ENCODE measurements around the gene DDB1. TPM values are rescaled to one million over a fixed set of nuclear protein-coding genes. Genes with fewer than 3 reads are reported as not detected.
A peak's percentile ranks its signal among the peaks of the same experiment; 100 is the strongest.

Gene DDB1
- total RNA-seq, 1 experiment from 2014 or later, result 297 TPM

DNA sequence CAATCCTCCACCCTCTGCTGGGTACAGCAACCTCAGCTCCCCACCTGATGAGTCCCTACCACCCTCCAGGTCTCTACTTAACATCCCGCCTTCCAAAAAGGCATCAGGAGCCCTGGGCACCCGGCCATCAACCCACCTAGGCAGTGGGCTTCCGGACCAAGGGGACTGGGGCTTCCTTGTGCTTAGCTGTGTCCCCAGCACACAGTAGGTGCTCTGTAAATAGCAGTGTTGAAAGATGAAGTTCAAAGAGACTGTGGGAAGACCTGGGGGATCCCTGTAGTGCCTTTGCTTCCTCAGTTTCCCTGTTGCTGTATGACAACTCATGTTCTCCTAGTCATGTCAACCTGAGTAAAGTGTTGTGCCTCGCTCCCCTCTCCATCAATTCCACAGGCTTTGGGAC, 58.8 kb downstream of the DDB1 start:
- H3K4me2 ChIP-seq (ENCODE audit: insufficient read depth, insufficient read length, low read length), result no peak overlapping the region
- no peaks in the 10 kb centered on the region for H3K27me3 ChIP-seq (ENCODE audit: insufficient read depth, low read length)
- H2BK12ac ChIP-seq (ENCODE audit: insufficient read length, low read depth, low read length), result no peak overlapping the region
- Mint-ChIP-seq H3K27me3 (ENCODE audit: low read depth) (peaks cover 3% of the 10 kb centered on the region), H3K36me3 (ENCODE audit: insufficient read depth in 1 of 3, low read depth in 3 of 3) (peaks cover 0 to 51% (median 0%) of the 10 kb centered on the region in 3 experiments; a peak in 3 of 7 replicates), H3K9me3 (no peaks in the 10 kb centered on the region), H3K27ac (peak overlapping the region in 1 of 3 experiments; percentile 56; a peak in 1 of 7 replicates), H3K4me3 (no peak overlapping the region), H3K4me1 (peaks cover 5 to 14% of the 10 kb centered on the region in 2 experiments; a peak in 3 of 4 replicates)
- H3K27ac ChIP-seq (ENCODE audit: insufficient read length, low read depth, low read length), result no peak overlapping the region
- no peak overlapping the region for H3K4ac ChIP-seq (ENCODE audit: low read depth, low read length)
- H2AFZ ChIP-seq (ENCODE audit: low read length), result no peak overlapping the region
- no peak overlapping the region for H3K18ac ChIP-seq (ENCODE audit: insufficient read length, low read depth, low read length)
- H2BK15ac ChIP-seq (ENCODE audit: low read depth, low read length), result no peak overlapping the region
- no peak overlapping the region for H3K9ac ChIP-seq (ENCODE audit: extremely low read depth, insufficient read length, low read length)
- no peaks in the 10 kb centered on the region for H3K79me2 ChIP-seq (ENCODE audit: insufficient read depth, low read length)
- no CpG with 5 or more reads among the region's 4 CpGs for WGBS (ENCODE audit: extremely low coverage, insufficient read length, low lambda C conversion rate)
- no peaks in the 10 kb centered on the region for H4K20me1 ChIP-seq (ENCODE audit: control insufficient read depth, insufficient read depth, insufficient read length)
- no peak for DNase-seq
- TF ChIP-seq, protein P1, sequence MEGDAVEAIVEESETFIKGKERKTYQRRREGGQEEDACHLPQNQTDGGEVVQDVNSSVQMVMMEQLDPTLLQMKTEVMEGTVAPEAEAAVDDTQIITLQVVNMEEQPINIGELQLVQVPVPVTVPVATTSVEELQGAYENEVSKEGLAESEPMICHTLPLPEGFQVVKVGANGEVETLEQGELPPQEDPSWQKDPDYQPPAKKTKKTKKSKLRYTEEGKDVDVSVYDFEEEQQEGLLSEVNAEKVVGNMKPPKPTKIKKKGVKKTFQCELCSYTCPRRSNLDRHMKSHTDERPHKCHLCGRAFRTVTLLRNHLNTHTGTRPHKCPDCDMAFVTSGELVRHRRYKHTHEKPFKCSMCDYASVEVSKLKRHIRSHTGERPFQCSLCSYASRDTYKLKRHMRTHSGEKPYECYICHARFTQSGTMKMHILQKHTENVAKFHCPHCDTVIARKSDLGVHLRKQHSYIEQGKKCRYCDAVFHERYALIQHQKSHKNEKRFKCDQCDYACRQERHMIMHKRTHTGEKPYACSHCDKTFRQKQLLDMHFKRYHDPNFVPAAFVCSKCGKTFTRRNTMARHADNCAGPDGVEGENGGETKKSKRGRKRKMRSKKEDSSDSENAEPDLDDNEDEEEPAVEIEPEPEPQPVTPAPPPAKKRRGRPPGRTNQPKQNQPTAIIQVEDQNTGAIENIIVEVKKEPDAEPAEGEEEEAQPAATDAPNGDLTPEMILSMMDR (conservative IDR thresholded peaks at IDR 0.05), result no peak
- H4K91ac ChIP-seq (ENCODE audit: insufficient read length, low read depth, low read length), result no peak overlapping the region
- H3K9me3 ChIP-seq (ENCODE audit: control insufficient read depth, low read depth, low read length), result no peaks in the 10 kb centered on the region
- no peak overlapping the region for H2BK20ac ChIP-seq (ENCODE audit: low read depth, low read length, poor library complexity, severe bottlenecking)
- H2BK120ac ChIP-seq (ENCODE audit: low read depth, low read length, poor library complexity, severe bottlenecking), result no peak overlapping the region
- H3T11ph ChIP-seq (ENCODE audit: low read length), result no peak overlapping the region
- no peak overlapping the region for H3K14ac ChIP-seq (ENCODE audit: insufficient read depth, low read length)
- no peaks in the 10 kb centered on the region for H3K79me1 ChIP-seq (ENCODE audit: insufficient read depth, low read depth, low read length, poor library complexity, severe bottlenecking)
- H4K8ac ChIP-seq (replicated peaks; ENCODE audit: insufficient read length, low read depth, low read length), result no peak overlapping the region
- H3K4me1 ChIP-seq (ENCODE audit: insufficient read depth, low read length), result no peaks in the 10 kb centered on the region
- H4K5ac ChIP-seq (ENCODE audit: insufficient read length, low read depth, low read length), result no peak overlapping the region
- no peaks in the 10 kb centered on the region for H3K23me2 ChIP-seq (ENCODE audit: insufficient read length, low read depth, low read length, poor library complexity, severe bottlenecking)
- H3K56ac ChIP-seq (ENCODE audit: insufficient read length, low read depth, low read length), result no peak overlapping the region
- H2BK5ac ChIP-seq (ENCODE audit: insufficient read length, low read length), result no peak overlapping the region
- H3K23ac ChIP-seq (ENCODE audit: insufficient read length, low read depth, low read length), result no peak overlapping the region
- no peak overlapping the region for H2AK5ac ChIP-seq (ENCODE audit: insufficient read length, low read length)
